ENCODE measurements around the gene CRYBA2.

GRCh38 chr2:218982586-218983262 lies 10.5 kb downstream of the CRYBA2 start:
- TF ChIP-seq CTCF (IDR thresholded peaks at IDR 0.05) (no peak), EZH2 (IDR thresholded peaks at IDR 0.05) (peak; percentile 81)

Measured in neural progenitor cell (in vitro differentiated cells).